Skeletal muscle tissue (tissue), 4 donors: ENCODE results near the gene TMEFF1. TPM values are rescaled to one million over a fixed set of nuclear protein-coding genes. Genes with fewer than 3 reads are reported as not detected.

Experiments used
- H3K27ac ChIP-seq: one replicate; pipeline ENCODE4 v1.7.0; 2013; ENCODE audit warnings: mild to moderate bottlenecking, low read depth, low read length, inconsistent platforms
- H3K27me3 ChIP-seq, 3 donors: one replicate each; pipeline ENCODE4 v1.7.0; 2013; ENCODE audit warnings: low read length in 3 of 3; ENCODE audit not compliant: control insufficient read depth in 3 of 3, insufficient read depth in 3 of 3
- H3K36me3 ChIP-seq, 3 donors: one replicate each; pipeline ENCODE4 v1.7.0; 2013; ENCODE audit warnings: low read length in 3 of 3; ENCODE audit not compliant: control insufficient read depth in 3 of 3, insufficient read depth in 3 of 3
- H3K4me1 ChIP-seq, 3 donors: one replicate each; pipeline ENCODE4 v1.7.0; 2013; ENCODE audit warnings: low read length in 3 of 3, mild to moderate bottlenecking in 3 of 3; ENCODE audit not compliant: control insufficient read depth in 3 of 3, insufficient read depth in 3 of 3
- H3K4me3 ChIP-seq, 3 donors: one replicate each; pipeline ENCODE4 v1.7.0; 2013; ENCODE audit warnings: low read length in 3 of 3
- H3K9ac ChIP-seq, 3 donors: one replicate each; pipeline ENCODE4 v1.7.0; 2013; ENCODE audit warnings: low read length in 3 of 3, mild to moderate bottlenecking in 3 of 3, moderate library complexity in 2 of 3, low read depth in 1 of 3
- H3K9me3 ChIP-seq, 3 donors: one replicate each; pipeline ENCODE4 v1.7.0; 2013; ENCODE audit warnings: low read length in 3 of 3; ENCODE audit not compliant: control insufficient read depth in 3 of 3
- total RNA-seq: library from RNA; depleted of rRNA; stranded (reverse); fragments of >200 nt; gene quantifications from one replicate; pipeline ENCODE4 v1.2.3, GENCODE V29; 2014
- donor health status: Osteomylitis.

Gene TMEFF1
- total RNA-seq, 1 donor from 2014 or later = not detected

- no peak overlapping the region for H3K27ac ChIP-seq
- H3K27me3 ChIP-seq = no peaks in the 10 kb centered on the region
- H3K9ac ChIP-seq = no peak overlapping the region
- no peaks in the 10 kb centered on the region for H3K9me3 ChIP-seq
- peaks cover 14 to 33% (median 20%) of the 10 kb centered on the region in 3 donors for H3K4me1 ChIP-seq
- H3K4me3 ChIP-seq = no peak overlapping the region
- no peaks in the 10 kb centered on the region for H3K36me3 ChIP-seq
Observed at GRCh38 chr9:100468041-100468440, 4.9 kb upstream of the TMEFF1 start.

DNA sequence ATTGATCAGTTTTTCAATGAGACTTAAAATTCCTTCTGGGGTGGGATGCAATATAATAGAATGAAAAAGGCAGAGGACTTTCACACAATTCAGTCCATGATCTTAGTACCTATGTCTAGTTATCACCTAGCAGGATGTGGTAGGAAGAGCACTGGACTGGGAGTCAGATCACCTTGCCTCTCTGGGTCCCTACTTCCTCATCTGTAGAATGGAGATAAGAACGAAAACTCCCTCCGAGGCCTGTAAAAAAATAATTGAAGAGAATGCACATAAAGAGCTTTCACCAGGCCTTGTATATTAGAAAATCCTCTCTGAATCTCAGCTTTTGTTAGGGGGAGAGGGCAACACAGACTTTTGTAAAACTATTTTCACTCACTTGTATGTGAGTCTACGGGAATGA is 681 bp upstream of the TMEFF1 start:
- Histone ChIP-seq H3K9me3 (no peaks in the 10 kb centered on the region), H3K4me3 (peak overlapping the region in 2 of 3 donors; percentile 59 to 65), H3K4me1 (peaks cover 0 to 18% (median 4%) of the 10 kb centered on the region in 3 donors), H3K9ac (no peak overlapping the region), H3K27me3 (peaks cover 0 to 4% (median 0%) of the 10 kb centered on the region in 3 donors), H3K36me3 (no peaks in the 10 kb centered on the region), H3K27ac (no peak overlapping the region)

GRCh38 chr9:100473276-100474081 is 530 bp downstream of the TMEFF1 start:
- Histone ChIP-seq H3K9me3 (no peaks in the 10 kb centered on the region), H3K27me3 (peaks cover 0 to 4% (median 0%) of the 10 kb centered on the region in 3 donors), H3K36me3 (no peaks in the 10 kb centered on the region), H3K27ac (no peak overlapping the region), H3K4me3 (peak overlapping the region; percentile 38 to 73 (median 65)), H3K9ac (peak overlapping the region in 2 of 3 donors; percentile 45 to 57), H3K4me1 (peaks cover 0 to 14% (median 4%) of the 10 kb centered on the region in 3 donors)

GRCh38 chr9:100474082-100474923 is 1.4 kb downstream of the TMEFF1 start:
- Histone ChIP-seq H3K9me3 (no peaks in the 10 kb centered on the region), H3K36me3 (no peaks in the 10 kb centered on the region), H3K9ac (no peak overlapping the region), H3K4me3 (peak overlapping the region in 1 of 3 donors; percentile 65), H3K4me1 (peaks cover 0 to 7% (median 0%) of the 10 kb centered on the region in 3 donors), H3K27ac (no peak overlapping the region), H3K27me3 (peaks cover 0 to 4% (median 0%) of the 10 kb centered on the region in 3 donors)

DNA sequence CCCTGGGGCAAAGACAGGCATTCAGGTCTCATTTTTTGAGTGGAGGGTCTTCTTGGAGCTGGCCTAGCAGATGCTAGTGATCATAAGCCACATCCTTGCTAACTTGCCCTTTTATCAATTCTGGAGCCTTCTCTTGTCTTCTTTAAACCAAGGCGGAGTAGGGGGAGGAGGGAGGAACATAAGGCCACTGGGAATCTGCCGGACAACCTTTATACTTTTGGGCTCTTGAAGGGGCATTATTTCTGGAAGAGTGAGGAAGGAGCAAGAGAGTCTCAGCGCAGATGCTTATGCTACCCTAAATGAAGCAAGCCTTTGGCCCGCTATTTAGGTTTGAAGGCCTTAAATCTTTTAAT is 2.0 kb downstream of the TMEFF1 start:
- no peak overlapping the region for H3K27ac ChIP-seq
- no peak overlapping the region for H3K9ac ChIP-seq
- H3K4me1 ChIP-seq = peaks cover 0 to 7% (median 0%) of the 10 kb centered on the region in 3 donors
- peaks cover 0 to 4% (median 0%) of the 10 kb centered on the region in 3 donors for H3K27me3 ChIP-seq
- no peak overlapping the region for H3K4me3 ChIP-seq
- H3K9me3 ChIP-seq = no peaks in the 10 kb centered on the region
- no peaks in the 10 kb centered on the region for H3K36me3 ChIP-seq

GRCh38 chr9:100477241-100477640 is 4.3 kb downstream of the TMEFF1 start:
- Histone ChIP-seq H3K9me3 (no peaks in the 10 kb centered on the region), H3K27ac (no peak overlapping the region), H3K4me1 (peaks cover 0 to 7% (median 0%) of the 10 kb centered on the region in 3 donors), H3K9ac (no peak overlapping the region), H3K4me3 (no peak overlapping the region), H3K36me3 (no peaks in the 10 kb centered on the region), H3K27me3 (peaks cover 0 to 4% (median 0%) of the 10 kb centered on the region in 3 donors)

DNA sequence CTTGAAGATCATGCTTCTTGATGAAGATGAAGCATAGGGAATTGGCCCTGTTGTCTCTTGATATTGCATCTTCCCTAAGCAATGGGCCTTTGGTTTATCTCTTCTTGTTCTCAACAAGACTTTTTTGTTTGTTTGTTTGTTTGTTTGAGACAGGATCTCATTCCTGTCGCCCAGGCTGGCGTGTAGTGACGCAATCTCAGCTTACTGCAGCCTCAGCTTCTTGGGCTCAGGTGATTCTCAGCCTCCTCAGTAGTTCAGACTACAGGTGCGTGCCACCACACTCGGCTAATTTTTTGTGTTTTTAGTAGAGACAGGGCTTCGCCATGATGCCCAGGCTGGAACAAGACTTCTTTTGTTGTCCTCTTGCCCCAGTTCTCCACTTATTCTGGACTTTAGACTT is 5.2 kb downstream of the TMEFF1 start:
- peaks cover 0 to 4% (median 0%) of the 10 kb centered on the region in 3 donors for H3K27me3 ChIP-seq
- no peak overlapping the region for H3K4me3 ChIP-seq
- H3K9me3 ChIP-seq = no peaks in the 10 kb centered on the region
- no peak overlapping the region for H3K27ac ChIP-seq
- H3K36me3 ChIP-seq = no peaks in the 10 kb centered on the region
- H3K4me1 ChIP-seq = peaks cover 0 to 7% (median 0%) of the 10 kb centered on the region in 3 donors
- H3K9ac ChIP-seq = no peak overlapping the region

- no peaks in the 10 kb centered on the region for H3K36me3 ChIP-seq
- no peak overlapping the region for H3K27ac ChIP-seq
- no peak overlapping the region for H3K4me3 ChIP-seq
- no peaks in the 10 kb centered on the region for H3K4me1 ChIP-seq
- no peak overlapping the region for H3K9ac ChIP-seq
- no peaks in the 10 kb centered on the region for H3K9me3 ChIP-seq
- no peaks in the 10 kb centered on the region for H3K27me3 ChIP-seq
Observed at GRCh38 chr9:100479820-100480219, 6.9 kb downstream of the TMEFF1 start.

DNA sequence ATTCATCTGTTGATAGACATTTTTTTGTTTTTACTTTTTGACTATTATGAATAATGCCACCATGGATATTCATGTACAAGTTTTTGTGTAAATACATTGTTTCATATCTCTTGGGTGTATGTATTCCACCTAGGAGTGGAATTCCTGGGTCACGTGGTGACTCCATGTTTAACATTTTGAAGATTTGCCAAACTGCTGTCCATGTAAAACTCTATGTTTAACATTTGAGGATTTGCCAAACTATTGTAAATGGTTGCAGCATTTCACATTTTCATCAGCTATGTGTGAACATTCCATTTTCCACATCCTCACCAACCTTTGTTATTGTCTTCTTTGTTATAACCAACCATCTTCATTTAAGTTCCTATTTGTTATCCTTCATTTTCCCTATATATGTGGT is 12.2 kb downstream of the TMEFF1 start:
- no peak overlapping the region for H3K9ac ChIP-seq
- no peaks in the 10 kb centered on the region for H3K36me3 ChIP-seq
- H3K4me1 ChIP-seq = no peaks in the 10 kb centered on the region
- no peak overlapping the region for H3K27ac ChIP-seq
- no peaks in the 10 kb centered on the region for H3K27me3 ChIP-seq
- H3K4me3 ChIP-seq = no peak overlapping the region
- H3K9me3 ChIP-seq = no peaks in the 10 kb centered on the region
